ENCODE measurements around the gene KCNMA1. TPM values are rescaled to one million over a fixed set of nuclear protein-coding genes. Genes with fewer than 3 reads are reported as not detected.

Gene KCNMA1
- total RNA-seq, 3 donors from 2014 or later: 45.4 to 312 (median 62.4) TPM

DNA sequence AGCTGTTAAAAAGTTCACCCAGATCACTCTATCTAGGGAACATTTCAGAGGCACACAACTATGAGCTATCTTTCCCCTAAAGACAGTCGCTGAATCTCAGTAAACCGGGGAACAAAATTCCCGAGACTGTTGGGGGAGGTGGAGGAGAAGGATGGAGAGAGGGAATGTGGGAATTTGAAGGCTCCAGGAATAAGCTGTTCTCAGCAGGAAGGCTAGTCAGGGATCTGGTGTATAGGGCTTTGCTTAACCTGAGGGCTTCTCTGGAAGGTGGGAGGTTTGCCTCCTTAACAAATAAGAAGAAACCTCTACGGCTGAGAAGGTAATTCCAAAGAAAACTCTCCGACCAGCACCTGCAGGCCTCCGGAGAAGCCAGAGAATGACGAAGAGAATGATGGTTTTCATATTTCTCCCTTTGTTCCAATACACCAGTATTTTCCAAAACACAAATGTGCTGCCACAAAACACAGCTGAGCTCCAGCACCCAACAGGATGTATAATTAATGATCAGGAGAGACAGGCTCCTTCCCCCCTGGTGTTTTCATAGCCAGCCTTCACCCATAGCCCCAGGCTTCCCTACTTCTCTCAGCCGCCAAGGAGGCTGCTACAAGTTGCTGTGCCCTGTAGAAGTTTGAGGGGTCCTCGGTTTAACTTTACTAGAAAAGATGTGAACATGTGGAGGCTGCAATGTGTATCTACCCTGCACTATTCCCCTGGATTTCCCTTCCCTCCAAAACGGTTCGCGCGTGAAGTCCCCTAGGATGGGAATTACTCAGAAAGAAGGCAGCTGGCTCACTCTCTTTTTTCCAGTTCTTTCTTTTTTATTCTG lies 2.0 kb downstream of the KCNMA1 start:
- H3K9me3 ChIP-seq: no peaks in the 10 kb centered on the region
- intact Hi-C loops (cut with DNase I, micrococcal nuclease): loop anchor here in 1 of 2 donors (5.0 kb wide), 1 partner anchor 238 kb away; no protein-coding TSS in a partner anchor
- H3K4me1 ChIP-seq (ENCODE audit: low read depth): peaks cover 4% of the 10 kb centered on the region
- H3K36me3 ChIP-seq (ENCODE audit: low read depth): no peaks in the 10 kb centered on the region
- TF ChIP-seq, protein P1, sequence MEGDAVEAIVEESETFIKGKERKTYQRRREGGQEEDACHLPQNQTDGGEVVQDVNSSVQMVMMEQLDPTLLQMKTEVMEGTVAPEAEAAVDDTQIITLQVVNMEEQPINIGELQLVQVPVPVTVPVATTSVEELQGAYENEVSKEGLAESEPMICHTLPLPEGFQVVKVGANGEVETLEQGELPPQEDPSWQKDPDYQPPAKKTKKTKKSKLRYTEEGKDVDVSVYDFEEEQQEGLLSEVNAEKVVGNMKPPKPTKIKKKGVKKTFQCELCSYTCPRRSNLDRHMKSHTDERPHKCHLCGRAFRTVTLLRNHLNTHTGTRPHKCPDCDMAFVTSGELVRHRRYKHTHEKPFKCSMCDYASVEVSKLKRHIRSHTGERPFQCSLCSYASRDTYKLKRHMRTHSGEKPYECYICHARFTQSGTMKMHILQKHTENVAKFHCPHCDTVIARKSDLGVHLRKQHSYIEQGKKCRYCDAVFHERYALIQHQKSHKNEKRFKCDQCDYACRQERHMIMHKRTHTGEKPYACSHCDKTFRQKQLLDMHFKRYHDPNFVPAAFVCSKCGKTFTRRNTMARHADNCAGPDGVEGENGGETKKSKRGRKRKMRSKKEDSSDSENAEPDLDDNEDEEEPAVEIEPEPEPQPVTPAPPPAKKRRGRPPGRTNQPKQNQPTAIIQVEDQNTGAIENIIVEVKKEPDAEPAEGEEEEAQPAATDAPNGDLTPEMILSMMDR (IDR thresholded peaks at IDR 0.05): no peak
- DNase-seq (no peak), ATAC-seq (no peak)
- no peak overlapping the region for H3K4me3 ChIP-seq

GRCh38 chr10:77634939-77635338 lies 2.7 kb downstream of the KCNMA1 start:
- Histone ChIP-seq H3K9me3 (no peaks in the 10 kb centered on the region), H3K4me3 (no peak overlapping the region), H3K4me1 (ENCODE audit: low read depth) (peaks cover 6% of the 10 kb centered on the region), H3K36me3 (ENCODE audit: low read depth) (no peaks in the 10 kb centered on the region)
- no peak for ATAC-seq
- TF ChIP-seq, protein P1 (IDR thresholded peaks at IDR 0.05): no peak
- intact Hi-C loops (cut with DNase I, micrococcal nuclease): loop anchor here in 1 of 2 donors (5.0 kb wide), 1 partner anchor 238 kb away; no protein-coding TSS in a partner anchor
- DNase-seq: no peak

DNA sequence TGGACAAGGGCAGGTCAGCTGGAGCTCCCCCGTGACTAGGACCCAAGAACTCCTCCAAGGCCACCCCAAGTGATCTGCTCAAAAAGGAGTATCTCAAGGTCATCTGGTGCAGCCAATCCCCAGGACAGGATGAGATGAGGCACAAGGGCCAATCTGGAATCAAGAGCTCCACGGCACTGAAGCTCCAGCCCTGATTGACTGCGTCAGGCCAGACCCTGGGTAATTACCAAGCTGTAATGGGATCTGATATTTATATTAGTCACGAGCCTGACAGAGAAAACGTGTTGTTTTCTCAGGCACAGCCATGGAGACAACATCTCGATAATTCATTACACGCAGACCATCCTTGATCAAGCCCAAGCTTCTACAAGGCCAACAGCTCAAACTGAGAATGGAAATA lies 4.2 kb downstream of the KCNMA1 start:
- peaks cover 7% of the 10 kb centered on the region for H3K4me1 ChIP-seq (ENCODE audit: low read depth)
- H3K4me3 ChIP-seq: no peak overlapping the region
- DNase-seq (no peak), ATAC-seq (no peak)
- no peaks in the 10 kb centered on the region for H3K36me3 ChIP-seq (ENCODE audit: low read depth)
- no peaks in the 10 kb centered on the region for H3K9me3 ChIP-seq
- intact Hi-C loops (cut with DNase I, micrococcal nuclease): no loop called here
- TF ChIP-seq, protein P1 (IDR thresholded peaks at IDR 0.05): no peak

GRCh38 chr10:77631241-77631640 lies 6.4 kb downstream of the KCNMA1 start:
- Histone ChIP-seq H3K36me3 (ENCODE audit: low read depth) (no peaks in the 10 kb centered on the region), H3K4me3 (no peak overlapping the region), H3K9me3 (no peaks in the 10 kb centered on the region), H3K4me1 (ENCODE audit: low read depth) (peaks cover 5% of the 10 kb centered on the region)
- no peak for ATAC-seq
- TF ChIP-seq, protein P1 (IDR thresholded peaks at IDR 0.05): no peak
- no peak for DNase-seq
- intact Hi-C loops (cut with DNase I, micrococcal nuclease): no loop called here

DNA sequence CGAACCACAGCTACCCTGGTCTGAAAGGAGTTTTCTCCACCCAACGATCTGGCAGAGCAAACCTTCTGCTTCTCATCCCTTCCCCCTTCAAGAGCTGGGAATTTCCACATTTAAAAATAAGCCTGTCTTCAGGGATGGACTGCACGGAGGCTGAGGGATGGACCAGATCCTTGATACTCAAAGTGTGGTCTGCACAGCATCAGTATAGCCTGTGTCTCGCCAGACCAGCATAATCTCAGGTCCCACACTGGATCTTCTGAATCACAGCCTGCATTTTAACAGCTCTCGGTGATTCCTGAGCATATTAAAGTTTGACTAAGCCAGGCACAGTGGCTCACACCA lies 7.1 kb downstream of the KCNMA1 start:
- Histone ChIP-seq H3K4me3 (no peak overlapping the region), H3K9me3 (no peaks in the 10 kb centered on the region), H3K4me1 (ENCODE audit: low read depth) (peaks cover 5% of the 10 kb centered on the region), H3K36me3 (ENCODE audit: low read depth) (no peaks in the 10 kb centered on the region)
- ATAC-seq (no peak), DNase-seq (no peak)
- intact Hi-C loops (cut with DNase I, micrococcal nuclease): no loop called here
- TF ChIP-seq, protein P1 (IDR thresholded peaks at IDR 0.05): no peak
